Measurements from ENCODE around the gene ATXN7L3B. TPM values are rescaled to one million over a fixed set of nuclear protein-coding genes. Genes with fewer than 3 reads are reported as not detected.

Gene ATXN7L3B
- total and polyA plus RNA-seq, 9 of the 15 experiments (the other 6 are each of a cell fraction or from before 2014, with no cell fraction given), result 10.3 to 40.5 (median 31.0) TPM

DNA sequence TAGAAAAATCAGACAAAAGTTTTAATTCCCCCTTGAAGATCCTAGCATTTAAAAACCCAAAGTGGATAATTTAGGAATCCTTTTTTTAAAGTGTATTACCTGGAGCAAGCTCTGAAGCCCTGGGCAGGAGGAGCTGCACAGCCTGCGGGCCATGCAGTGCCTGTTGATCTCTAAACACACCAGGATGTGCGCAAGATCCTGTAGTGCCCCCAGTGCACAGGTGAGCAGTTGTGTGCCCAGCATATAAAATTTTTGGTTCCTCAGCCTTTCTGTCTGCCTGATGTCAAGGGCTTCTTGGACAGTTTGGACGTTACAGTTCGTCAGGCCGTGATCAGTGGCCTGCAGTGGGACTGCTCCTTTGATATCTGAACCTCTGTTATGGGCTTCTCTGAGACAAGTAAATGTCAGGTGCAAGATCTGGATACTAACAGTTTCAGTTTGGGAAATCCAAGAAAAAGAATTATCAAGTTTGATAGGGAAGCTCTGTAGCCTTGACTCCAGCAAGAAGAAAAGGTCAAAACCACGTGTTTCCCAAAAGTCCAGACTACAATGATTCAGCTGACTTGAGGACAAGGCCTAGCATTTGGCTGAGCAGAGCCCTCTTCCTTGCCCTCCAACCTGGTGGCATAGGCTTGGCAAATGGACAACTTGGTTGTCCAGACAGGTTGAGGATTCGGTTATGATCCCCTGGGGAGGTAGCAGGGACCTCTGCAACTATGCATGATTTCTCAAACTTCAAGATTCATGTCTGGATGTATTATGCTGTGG, 1.0 kb downstream of the ATXN7L3B start (continued):
- TF ChIP-seq, protein P1, sequence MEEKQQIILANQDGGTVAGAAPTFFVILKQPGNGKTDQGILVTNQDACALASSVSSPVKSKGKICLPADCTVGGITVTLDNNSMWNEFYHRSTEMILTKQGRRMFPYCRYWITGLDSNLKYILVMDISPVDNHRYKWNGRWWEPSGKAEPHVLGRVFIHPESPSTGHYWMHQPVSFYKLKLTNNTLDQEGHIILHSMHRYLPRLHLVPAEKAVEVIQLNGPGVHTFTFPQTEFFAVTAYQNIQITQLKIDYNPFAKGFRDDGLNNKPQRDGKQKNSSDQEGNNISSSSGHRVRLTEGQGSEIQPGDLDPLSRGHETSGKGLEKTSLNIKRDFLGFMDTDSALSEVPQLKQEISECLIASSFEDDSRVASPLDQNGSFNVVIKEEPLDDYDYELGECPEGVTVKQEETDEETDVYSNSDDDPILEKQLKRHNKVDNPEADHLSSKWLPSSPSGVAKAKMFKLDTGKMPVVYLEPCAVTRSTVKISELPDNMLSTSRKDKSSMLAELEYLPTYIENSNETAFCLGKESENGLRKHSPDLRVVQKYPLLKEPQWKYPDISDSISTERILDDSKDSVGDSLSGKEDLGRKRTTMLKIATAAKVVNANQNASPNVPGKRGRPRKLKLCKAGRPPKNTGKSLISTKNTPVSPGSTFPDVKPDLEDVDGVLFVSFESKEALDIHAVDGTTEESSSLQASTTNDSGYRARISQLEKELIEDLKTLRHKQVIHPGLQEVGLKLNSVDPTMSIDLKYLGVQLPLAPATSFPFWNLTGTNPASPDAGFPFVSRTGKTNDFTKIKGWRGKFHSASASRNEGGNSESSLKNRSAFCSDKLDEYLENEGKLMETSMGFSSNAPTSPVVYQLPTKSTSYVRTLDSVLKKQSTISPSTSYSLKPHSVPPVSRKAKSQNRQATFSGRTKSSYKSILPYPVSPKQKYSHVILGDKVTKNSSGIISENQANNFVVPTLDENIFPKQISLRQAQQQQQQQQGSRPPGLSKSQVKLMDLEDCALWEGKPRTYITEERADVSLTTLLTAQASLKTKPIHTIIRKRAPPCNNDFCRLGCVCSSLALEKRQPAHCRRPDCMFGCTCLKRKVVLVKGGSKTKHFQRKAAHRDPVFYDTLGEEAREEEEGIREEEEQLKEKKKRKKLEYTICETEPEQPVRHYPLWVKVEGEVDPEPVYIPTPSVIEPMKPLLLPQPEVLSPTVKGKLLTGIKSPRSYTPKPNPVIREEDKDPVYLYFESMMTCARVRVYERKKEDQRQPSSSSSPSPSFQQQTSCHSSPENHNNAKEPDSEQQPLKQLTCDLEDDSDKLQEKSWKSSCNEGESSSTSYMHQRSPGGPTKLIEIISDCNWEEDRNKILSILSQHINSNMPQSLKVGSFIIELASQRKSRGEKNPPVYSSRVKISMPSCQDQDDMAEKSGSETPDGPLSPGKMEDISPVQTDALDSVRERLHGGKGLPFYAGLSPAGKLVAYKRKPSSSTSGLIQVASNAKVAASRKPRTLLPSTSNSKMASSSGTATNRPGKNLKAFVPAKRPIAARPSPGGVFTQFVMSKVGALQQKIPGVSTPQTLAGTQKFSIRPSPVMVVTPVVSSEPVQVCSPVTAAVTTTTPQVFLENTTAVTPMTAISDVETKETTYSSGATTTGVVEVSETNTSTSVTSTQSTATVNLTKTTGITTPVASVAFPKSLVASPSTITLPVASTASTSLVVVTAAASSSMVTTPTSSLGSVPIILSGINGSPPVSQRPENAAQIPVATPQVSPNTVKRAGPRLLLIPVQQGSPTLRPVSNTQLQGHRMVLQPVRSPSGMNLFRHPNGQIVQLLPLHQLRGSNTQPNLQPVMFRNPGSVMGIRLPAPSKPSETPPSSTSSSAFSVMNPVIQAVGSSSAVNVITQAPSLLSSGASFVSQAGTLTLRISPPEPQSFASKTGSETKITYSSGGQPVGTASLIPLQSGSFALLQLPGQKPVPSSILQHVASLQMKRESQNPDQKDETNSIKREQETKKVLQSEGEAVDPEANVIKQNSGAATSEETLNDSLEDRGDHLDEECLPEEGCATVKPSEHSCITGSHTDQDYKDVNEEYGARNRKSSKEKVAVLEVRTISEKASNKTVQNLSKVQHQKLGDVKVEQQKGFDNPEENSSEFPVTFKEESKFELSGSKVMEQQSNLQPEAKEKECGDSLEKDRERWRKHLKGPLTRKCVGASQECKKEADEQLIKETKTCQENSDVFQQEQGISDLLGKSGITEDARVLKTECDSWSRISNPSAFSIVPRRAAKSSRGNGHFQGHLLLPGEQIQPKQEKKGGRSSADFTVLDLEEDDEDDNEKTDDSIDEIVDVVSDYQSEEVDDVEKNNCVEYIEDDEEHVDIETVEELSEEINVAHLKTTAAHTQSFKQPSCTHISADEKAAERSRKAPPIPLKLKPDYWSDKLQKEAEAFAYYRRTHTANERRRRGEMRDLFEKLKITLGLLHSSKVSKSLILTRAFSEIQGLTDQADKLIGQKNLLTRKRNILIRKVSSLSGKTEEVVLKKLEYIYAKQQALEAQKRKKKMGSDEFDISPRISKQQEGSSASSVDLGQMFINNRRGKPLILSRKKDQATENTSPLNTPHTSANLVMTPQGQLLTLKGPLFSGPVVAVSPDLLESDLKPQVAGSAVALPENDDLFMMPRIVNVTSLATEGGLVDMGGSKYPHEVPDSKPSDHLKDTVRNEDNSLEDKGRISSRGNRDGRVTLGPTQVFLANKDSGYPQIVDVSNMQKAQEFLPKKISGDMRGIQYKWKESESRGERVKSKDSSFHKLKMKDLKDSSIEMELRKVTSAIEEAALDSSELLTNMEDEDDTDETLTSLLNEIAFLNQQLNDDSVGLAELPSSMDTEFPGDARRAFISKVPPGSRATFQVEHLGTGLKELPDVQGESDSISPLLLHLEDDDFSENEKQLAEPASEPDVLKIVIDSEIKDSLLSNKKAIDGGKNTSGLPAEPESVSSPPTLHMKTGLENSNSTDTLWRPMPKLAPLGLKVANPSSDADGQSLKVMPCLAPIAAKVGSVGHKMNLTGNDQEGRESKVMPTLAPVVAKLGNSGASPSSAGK (IDR thresholded peaks at IDR 0.05), result peak; percentile 77
- TF ChIP-seq HDAC1 (IDR thresholded peaks at IDR 0.05) (0 out of 4 replicates have a peak, but pooled peaks of 1 of the 2 experiments have one; percentile 9), L3MBTL2 (IDR thresholded peaks at IDR 0.05) (peak; percentile 78), SIN3A (IDR thresholded peaks at IDR 0.05; ENCODE audit: borderline replicate concordance in 2 of 2, control insufficient read depth in 1 of 2, low read depth in 2 of 2, low read length in 2 of 2) (peak in 1 of 2 experiments; percentile 48; a peak in 1 of 4 replicates), ZKSCAN8 (CRISPR knock-in tag; IDR thresholded peaks at IDR 0.05) (no peak), NFE2L1 (tag; IDR thresholded peaks at IDR 0.05; ENCODE audit: borderline replicate concordance, low read depth) (no peak), SRSF9 (IDR thresholded peaks at IDR 0.05; ENCODE audit: borderline replicate concordance, low read depth, low read length) (no peak)
- TF ChIP-seq, protein P2, sequence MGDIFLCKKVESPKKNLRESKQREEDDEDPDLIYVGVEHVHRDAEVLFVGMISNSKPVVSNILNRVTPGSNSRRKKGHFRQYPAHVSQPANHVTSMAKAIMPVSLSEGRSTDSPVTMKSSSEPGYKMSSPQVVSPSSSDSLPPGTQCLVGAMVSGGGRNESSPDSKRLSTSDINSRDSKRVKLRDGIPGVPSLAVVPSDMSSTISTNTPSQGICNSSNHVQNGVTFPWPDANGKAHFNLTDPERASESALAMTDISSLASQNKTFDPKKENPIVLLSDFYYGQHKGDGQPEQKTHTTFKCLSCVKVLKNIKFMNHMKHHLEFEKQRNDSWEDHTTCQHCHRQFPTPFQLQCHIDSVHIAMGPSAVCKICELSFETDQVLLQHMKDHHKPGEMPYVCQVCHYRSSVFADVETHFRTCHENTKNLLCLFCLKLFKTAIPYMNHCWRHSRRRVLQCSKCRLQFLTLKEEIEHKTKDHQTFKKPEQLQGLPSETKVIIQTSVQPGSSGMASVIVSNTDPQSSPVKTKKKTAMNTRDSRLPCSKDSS (IDR thresholded peaks at IDR 0.05; ENCODE audit: low read depth, partially characterized antibody), result no peak
- TF ChIP-seq, protein P3, sequence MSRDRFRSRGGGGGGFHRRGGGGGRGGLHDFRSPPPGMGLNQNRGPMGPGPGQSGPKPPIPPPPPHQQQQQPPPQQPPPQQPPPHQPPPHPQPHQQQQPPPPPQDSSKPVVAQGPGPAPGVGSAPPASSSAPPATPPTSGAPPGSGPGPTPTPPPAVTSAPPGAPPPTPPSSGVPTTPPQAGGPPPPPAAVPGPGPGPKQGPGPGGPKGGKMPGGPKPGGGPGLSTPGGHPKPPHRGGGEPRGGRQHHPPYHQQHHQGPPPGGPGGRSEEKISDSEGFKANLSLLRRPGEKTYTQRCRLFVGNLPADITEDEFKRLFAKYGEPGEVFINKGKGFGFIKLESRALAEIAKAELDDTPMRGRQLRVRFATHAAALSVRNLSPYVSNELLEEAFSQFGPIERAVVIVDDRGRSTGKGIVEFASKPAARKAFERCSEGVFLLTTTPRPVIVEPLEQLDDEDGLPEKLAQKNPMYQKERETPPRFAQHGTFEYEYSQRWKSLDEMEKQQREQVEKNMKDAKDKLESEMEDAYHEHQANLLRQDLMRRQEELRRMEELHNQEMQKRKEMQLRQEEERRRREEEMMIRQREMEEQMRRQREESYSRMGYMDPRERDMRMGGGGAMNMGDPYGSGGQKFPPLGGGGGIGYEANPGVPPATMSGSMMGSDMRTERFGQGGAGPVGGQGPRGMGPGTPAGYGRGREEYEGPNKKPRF (IDR thresholded peaks at IDR 0.05; ENCODE audit: low read depth, low read length), result no peak
